Body of pancreas (tissue), 4 donors: ENCODE measurements around the gene SAMD8. TPM values are rescaled to one million over a fixed set of nuclear protein-coding genes. Genes with fewer than 3 reads are reported as not detected.
"Not testable (repeated sequence)": the region's sequence is repeated elsewhere in the genome, so short reads cannot be mapped to it uniquely, and the experiment has no call there.

Experiments used
- ATAC-seq: fragments of 150-250 bp; one replicate; pipeline ENCODE4 v1.9.1; 2016
- DNase-seq, 4 donors: peaks; one replicate each; pipeline ENCODE4 v3.0.0-alpha.2; 2019
- H3K27ac ChIP-seq, 4 donors: fragments of 200-600 bp; sonication (generic); 1 replicate in 3 of 4; 2 replicates in 1 of 4; pipeline versions ENCODE4 v1.5.1 to v1.6.1; 2016 to 2019; ENCODE audit warnings: mild to moderate bottlenecking in 1 of 4, mixed read lengths in 1 of 4, moderate library complexity in 1 of 4
- H3K27me3 ChIP-seq, 2 donors: fragments of 200-600 bp; sonication (generic); one replicate each; pipeline ENCODE4 v1.6.0; 2016; ENCODE audit warnings: mild to moderate bottlenecking in 1 of 2
- H3K36me3 ChIP-seq, 2 donors: fragments of 200-600 bp; sonication (generic); replicated peaks in 1 of 2; 2 replicates each; pipeline ENCODE4 v1.5.1; 2016; ENCODE audit warnings: low read depth in 2 of 2; ENCODE audit not compliant: insufficient read depth in 1 of 2
- H3K4me1 ChIP-seq: fragments of 200-600 bp; sonication (generic); one replicate; pipeline ENCODE4 v1.6.0; 2016
- H3K4me3 ChIP-seq, 2 donors: fragments of 200-600 bp; sonication (generic); 1 replicate in 1 of 2; 2 replicates in 1 of 2; pipeline ENCODE4 v1.5.1; 2016 to 2019
- H3K9me3 ChIP-seq, 3 donors: fragments of 200-600 bp; sonication (generic); 1 replicate in 2 of 3; 2 replicates in 1 of 3; pipeline ENCODE4 v1.5.1; 2016
- CTCF ChIP-seq, 7 experiments: fragments of 450-650 bp in 4 of 7; fragments of 200-600 bp in 3 of 7; sonication (generic) in 3 of 7; IDR thresholded peaks; one replicate each; pipeline ENCODE4 v1.5.1; 2016 to 2019; ENCODE audit warnings: antibody characterized with exemption in 7 of 7
- POLR2A ChIP-seq, 3 donors: fragments of 450-650 bp; IDR thresholded peaks; one replicate each; pipeline ENCODE4 v1.6.1; 2016; ENCODE audit warnings: antibody characterized with exemption in 3 of 3, mild to moderate bottlenecking in 2 of 3
- WGBS, 2 donors: methylation state at CpG; one replicate each; pipeline ENCODE4 v1.1.5; 2017; 5-methylcytosine and 5-hydroxymethylcytosine counted together
- intact Hi-C: fragments of 100-400 bp; cut with DNase I; formaldehyde crosslinking; loops from one replicate; pipeline ENCODE4 v1.15.1; 2023
- total RNA-seq, 2 donors: library from RNA; depleted of rRNA; stranded (reverse); fragments of >200 nt; gene quantifications; one replicate each; pipeline ENCODE4 v1.1.0, GENCODE V29; 2016

SAMD8 gene
- total RNA-seq, 2 donors from 2014 or later, result 16.1 to 18.5 TPM

DNA sequence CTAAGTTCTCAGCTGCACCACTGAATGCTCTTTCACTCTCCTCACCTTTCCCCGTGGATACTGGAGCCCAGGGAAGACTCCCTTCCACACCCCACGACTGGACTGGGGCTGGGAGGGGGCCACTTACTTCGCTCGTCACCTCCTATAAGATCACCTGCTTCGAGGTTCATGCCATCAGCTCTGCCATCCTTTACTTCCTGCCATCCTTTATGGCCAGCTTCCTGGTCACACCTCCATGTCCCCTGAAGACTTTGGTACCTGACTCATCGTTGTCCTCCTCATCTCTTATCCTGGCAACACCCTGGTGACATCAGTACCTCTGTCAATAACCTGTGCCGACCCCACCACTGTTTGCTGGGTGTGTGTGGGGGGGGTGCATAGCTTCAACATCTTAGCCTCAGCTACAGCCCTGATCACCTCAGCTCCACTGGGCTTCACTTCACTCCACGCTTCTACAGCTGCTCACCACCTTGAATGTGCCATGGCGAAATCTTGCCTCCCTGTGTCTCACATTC, 90.4 kb downstream of the SAMD8 start:
- H3K27me3 ChIP-seq, result no peaks in the 10 kb centered on the region
- H3K4me1 ChIP-seq, result no peaks in the 10 kb centered on the region
- no peak for ATAC-seq
- intact Hi-C loops, result no loop called here
- H3K27ac ChIP-seq, result no peak overlapping the region
- DNase-seq, result no peak
- no peak overlapping the region for H3K4me3 ChIP-seq
- 65 to 74% methylated on average over 9 of the region's 9 CpGs for WGBS, 2 donors
- no peaks in the 10 kb centered on the region for H3K36me3 ChIP-seq
- no peaks in the 10 kb centered on the region for H3K9me3 ChIP-seq
- TF ChIP-seq CTCF (IDR thresholded peaks at IDR 0.05) (no peak), POLR2A (IDR thresholded peaks at IDR 0.05) (no peak)

DNA sequence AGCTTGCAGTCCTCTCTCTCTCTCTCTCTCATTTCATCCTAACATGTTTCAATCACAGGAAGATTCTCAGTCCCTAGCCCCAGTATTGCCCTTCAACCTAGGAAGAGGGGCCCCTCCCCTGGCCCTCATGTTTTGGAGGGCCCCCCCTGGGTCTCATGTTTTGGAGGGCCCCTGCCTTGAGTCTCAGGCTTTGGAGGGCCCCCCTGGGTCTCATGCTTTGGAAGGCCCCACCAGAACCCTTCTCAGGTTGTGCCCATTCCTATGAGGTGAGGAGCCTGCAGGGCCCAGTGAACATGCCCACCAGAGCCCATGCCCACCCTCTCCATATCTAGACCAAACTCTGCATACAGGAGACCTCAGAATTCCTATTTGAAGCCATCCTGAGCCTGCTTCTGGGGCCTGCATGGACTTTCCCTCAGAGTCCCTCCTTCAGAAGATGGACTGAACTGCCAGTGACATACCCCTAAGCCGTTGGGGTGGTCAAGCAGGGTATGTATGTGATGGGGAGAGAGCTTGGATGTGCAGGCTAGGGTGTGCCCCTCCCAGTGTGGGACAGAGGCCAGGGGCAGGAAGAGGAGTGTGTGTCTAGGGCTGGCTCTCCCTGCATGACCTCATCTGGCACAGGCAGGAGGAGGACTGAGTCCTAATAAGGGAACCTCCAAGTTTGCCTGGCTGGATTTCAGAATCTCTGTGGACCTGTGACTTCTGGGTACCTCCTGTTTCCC, 91.0 kb downstream of the SAMD8 start:
- TF ChIP-seq POLR2A (IDR thresholded peaks at IDR 0.05) (no peak), CTCF (IDR thresholded peaks at IDR 0.05) (no peak)

GRCh38 chr10:75203046-75203620, 91.7 kb downstream of the SAMD8 start:
- WGBS, 2 donors, result 88 to 91% methylated on average over 11 of the region's 11 CpGs

More for the DNA sequence above, 91.0 kb downstream of the SAMD8 start:
- Histone ChIP-seq H3K36me3 (no peaks in the 10 kb centered on the region), H3K4me1 (no peaks in the 10 kb centered on the region), H3K27ac (no peak overlapping the region), H3K9me3 (no peaks in the 10 kb centered on the region), H3K4me3 (no peak overlapping the region), H3K27me3 (no peaks in the 10 kb centered on the region)
- DNase-seq (no peak), ATAC-seq (peak; percentile 16)
- intact Hi-C loops, result no loop called here
- 74 to 92% methylated on average over 1 of the region's 1 CpG for WGBS, 2 donors

GRCh38 chr10:75203724-75204123, 92.3 kb downstream of the SAMD8 start:
- H3K27ac ChIP-seq, result no peak overlapping the region
- no peaks in the 10 kb centered on the region for H3K9me3 ChIP-seq
- intact Hi-C loops, result no loop called here
- no peak for DNase-seq
- H3K4me1 ChIP-seq, result no peaks in the 10 kb centered on the region
- H3K27me3 ChIP-seq, result no peaks in the 10 kb centered on the region
- no peaks in the 10 kb centered on the region for H3K36me3 ChIP-seq
- WGBS, 2 donors, result 85 to 89% methylated on average over 5 of the region's 5 CpGs
- no peak for TF ChIP-seq POLR2A (IDR thresholded peaks at IDR 0.05)
- no peak for TF ChIP-seq CTCF (IDR thresholded peaks at IDR 0.05)
- no peak overlapping the region for H3K4me3 ChIP-seq
- no peak for ATAC-seq

More at GRCh38 chr10:75203046-75203620, 91.7 kb downstream of the SAMD8 start:
- DNase-seq, intact Hi-C loops, H3K27ac ChIP-seq, H3K36me3 ChIP-seq, H3K9me3 ChIP-seq, H3K4me3 ChIP-seq, H3K27me3 ChIP-seq, H3K4me1 ChIP-seq, ATAC-seq: not testable (repeated sequence)

- H3K4me3 ChIP-seq, result no peak overlapping the region
- H3K4me1 ChIP-seq, result peaks cover 7% of the 10 kb centered on the region
- H3K36me3 ChIP-seq, result no peaks in the 10 kb centered on the region
- ATAC-seq, result no peak
- WGBS, 2 donors, result 65 to 84% methylated on average over 2 of the region's 2 CpGs
- H3K27ac ChIP-seq, result no peak overlapping the region
- intact Hi-C loops, result no loop called here
- TF ChIP-seq POLR2A (IDR thresholded peaks at IDR 0.05) (no peak), CTCF (IDR thresholded peaks at IDR 0.05) (no peak)
- H3K9me3 ChIP-seq, result no peaks in the 10 kb centered on the region
- DNase-seq, result no peak
- no peaks in the 10 kb centered on the region for H3K27me3 ChIP-seq
Observed at GRCh38 chr10:75205908-75206307, 94.5 kb downstream of the SAMD8 start.

DNA sequence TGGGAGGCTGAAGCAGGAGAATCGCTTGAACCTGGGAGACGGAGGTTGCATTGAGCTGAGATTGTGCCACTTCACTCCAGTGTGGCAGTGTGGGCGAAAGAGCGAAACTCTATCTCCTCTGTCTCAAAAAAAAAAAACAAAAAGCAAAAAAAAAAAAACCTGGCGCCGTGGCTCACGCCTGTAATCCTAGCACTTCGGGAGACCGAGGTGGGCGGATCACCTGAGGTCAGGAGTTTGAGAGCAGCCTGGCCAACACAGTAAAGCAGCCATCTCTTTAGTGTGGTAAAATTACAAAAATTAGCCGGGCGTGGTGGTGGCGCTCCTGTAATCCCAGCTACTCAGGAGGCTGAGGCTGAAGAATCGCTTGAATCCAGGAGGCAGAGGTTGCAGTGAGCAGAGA, 95.2 kb downstream of the SAMD8 start:
- H3K27me3 ChIP-seq, intact Hi-C loops, H3K9me3 ChIP-seq, H3K4me1 ChIP-seq, H3K4me3 ChIP-seq, H3K27ac ChIP-seq, H3K36me3 ChIP-seq, DNase-seq, ATAC-seq: not testable (repeated sequence)
- 88 to 89% methylated on average over 14 of the region's 14 CpGs for WGBS, 2 donors
